DLD1 (cell line): ENCODE measurements around the gene ACSL5.
"Not testable (repeated sequence)": the region's sequence is repeated elsewhere in the genome, so short reads cannot be mapped to it uniquely, and the experiment has no call there.

Experiments used
- in situ Hi-C: cut with HindIII; loops from 2 replicates; pipeline ENCODE4 v1.10.0; 2017; ENCODE audit warnings: low sequenced_read_pairs

ACSL5 gene

DNA sequence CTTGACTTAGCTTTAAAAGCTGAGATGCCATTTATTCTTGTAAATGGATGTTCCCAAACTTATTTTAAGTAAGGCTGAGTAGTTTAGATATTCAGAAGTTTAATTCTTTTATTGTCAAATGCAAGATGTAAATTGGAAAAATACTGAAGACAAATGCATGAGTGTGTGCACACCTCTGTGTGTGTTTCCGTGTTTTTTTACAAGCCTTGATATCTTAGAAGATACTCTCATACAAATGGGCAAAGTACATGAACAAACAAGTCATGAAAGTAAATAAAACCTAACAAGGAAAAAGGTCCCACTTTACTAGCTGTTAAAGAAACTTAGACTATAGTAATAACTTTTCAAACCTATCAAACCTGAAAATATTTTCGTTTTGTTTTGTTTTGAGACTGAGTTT is 29.0 kb downstream of the ACSL5 start:
- in situ Hi-C loops = no loop called here

DNA sequence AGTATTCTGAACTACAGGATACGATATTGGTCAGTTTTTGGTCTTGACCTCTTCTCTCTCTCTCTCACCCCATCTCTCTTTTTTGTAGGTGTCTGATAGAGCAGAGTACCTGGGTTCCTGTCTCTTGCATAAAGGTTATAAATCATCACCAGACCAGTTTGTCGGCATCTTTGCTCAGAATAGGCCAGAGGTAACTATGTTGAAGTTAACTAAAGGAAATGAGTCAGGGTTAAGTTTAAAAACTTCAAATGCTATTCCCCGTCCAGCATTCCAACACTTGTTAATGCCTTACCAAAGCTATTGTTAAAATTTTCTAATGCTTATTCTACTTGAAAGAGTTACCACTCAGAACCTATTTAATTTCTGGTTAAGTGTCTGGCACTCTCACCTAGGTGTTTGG is 30.7 kb downstream of the ACSL5 start:
- in situ Hi-C loops = no loop called here

GRCh38 chr10:112406806-112407205 is 32.9 kb downstream of the ACSL5 start:
- in situ Hi-C loops = not testable (repeated sequence)

DNA sequence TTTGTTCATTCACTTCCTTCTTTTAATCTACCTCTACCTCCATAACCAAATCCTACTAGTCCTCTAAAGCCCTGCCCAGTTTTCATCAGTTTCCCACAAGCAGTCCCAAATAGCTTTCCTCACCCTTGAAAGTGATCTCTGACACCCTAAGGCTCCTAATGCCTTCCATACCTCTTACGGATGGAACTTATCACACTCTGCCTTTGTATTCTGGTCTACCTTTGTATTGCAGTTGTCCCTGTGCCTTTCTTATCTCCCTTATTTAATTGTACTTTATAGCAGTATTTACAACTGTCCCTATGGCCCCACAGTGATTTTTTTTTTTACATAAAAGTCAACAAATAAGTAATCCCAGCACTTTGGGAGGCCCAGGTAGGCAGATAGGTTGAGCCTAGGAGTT is 33.8 kb downstream of the ACSL5 start:
- in situ Hi-C loops = no loop called here

- in situ Hi-C loops = no loop called here
Measured at GRCh38 chr10:112409299-112409698, 35.4 kb downstream of the ACSL5 start.

DNA sequence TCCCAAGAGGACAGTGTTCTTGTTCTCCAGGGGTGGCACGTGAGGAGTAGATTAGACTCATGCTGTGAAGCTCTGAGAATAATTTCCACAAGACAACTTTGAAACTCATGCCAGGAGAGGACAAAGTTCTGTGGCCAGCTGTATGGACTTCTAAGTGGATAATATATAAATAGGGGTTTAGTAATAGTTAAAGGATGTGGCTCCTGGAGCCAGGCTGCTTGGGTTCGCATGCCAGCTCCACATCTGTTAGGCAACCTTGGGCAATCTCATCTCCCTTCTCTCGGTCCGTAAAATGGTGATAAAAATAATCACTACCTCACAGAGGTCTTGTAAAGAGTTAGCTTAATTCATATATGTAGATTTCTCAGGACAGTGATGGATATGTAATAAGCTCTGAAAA is 35.8 kb downstream of the ACSL5 start:
- in situ Hi-C loops = no loop called here

DNA sequence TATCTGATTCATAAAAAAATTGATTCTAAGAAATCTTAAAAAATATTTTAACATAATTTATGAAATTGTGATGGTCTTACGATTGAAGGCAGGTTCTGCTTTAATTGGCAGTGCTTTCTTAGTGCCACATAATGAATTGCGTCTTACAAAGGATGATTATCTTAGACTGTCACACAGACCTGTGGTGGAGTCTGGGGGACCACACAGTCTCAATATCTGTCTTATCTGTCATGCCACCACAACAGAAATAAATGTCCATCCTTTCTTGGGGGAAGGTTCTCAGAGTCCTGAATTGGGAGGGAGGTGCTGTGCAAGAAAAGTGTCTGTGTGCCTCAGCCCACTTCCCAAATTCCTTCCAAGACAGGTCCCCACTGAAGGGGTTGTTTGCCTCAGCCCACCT is 38.8 kb downstream of the ACSL5 start:
- in situ Hi-C loops = no loop called here

DNA sequence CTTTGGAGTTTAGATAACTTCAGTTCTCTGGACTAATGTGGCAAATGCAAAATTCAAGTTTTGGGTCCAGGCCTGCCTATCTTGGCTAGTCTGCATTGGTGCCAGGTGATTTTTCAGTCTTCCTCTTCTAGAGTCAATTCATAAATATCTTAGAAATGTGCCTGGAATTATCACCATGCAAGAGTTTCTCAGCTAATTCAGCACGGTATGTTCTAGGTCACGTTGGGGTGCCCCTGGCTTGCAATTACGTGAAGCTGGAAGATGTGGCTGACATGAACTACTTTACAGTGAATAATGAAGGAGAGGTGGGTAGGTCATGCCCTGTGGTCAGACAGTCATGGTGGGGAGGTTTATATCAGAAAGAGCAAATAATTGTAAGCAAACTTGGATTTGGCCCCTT is 47.8 kb downstream of the ACSL5 start:
- in situ Hi-C loops = no loop called here

GRCh38 chr10:112424651-112425050 is 50.7 kb downstream of the ACSL5 start:
- in situ Hi-C loops = loop anchor here (25.0 kb wide), 1 partner anchor 287 kb away; no protein-coding TSS in a partner anchor

- in situ Hi-C loops = loop anchor here (25.0 kb wide), 1 partner anchor 289 kb away; no protein-coding TSS in a partner anchor
Measured at GRCh38 chr10:112426111-112426510, 52.2 kb downstream of the ACSL5 start.

GRCh38 chr10:112429147-112429546 is 55.2 kb downstream of the ACSL5 start:
- in situ Hi-C loops = loop anchor here (25.0 kb wide), 1 partner anchor 292 kb away; no protein-coding TSS in a partner anchor

GRCh38 chr10:112429654-112430230 is 55.8 kb downstream of the ACSL5 start:
- in situ Hi-C loops = loop anchor here (25.0 kb wide), 1 partner anchor 292 kb away; no protein-coding TSS in a partner anchor

DNA sequence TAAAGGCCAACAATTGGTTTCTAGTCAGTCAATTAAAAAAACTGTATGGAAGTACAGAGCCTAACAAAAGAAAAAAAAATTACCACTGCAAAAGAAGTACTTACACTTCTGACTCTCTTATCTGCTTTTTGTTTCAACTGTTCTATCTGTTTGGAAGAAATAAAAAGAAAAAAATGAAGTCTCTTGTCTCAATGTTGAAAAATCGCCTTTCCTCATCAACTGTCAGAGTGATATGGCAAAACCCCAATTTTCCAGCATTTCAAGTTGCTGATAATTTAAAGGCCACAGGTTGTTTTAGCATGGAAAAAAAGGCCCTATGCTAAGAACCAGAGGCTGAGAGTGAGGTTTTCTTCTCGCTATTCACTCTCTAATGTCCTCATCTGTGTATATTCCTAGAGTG is 59.2 kb downstream of the ACSL5 start:
- in situ Hi-C loops = loop anchor here (25.0 kb wide), 1 partner anchor 296 kb away; no protein-coding TSS in a partner anchor

GRCh38 chr10:112434988-112435619 is 61.2 kb downstream of the ACSL5 start:
- in situ Hi-C loops = loop anchor here (25.0 kb wide), 1 partner anchor 298 kb away; no protein-coding TSS in a partner anchor

- in situ Hi-C loops = loop anchor here (25.0 kb wide), 1 partner anchor 301 kb away; no protein-coding TSS in a partner anchor
Measured at GRCh38 chr10:112438356-112438755, 64.4 kb downstream of the ACSL5 start.

DNA sequence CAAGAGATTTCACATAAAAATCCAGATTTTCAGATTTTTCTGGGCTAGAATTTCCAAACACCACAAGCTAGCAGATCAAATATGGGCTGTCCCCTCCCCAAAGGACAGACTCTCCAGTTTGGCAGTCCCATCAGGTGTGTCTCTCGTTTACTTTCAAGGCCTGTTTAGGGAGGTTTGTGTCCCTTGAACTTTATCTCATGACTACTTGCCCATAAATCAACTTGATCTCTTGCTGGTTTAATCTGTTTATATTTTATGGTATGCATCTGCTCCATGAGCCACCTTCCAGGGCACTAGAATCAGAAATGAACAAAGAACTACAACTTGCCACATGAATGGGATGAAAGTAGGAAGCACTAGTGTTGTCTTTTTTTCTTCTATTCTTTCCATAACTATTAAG is 67.6 kb downstream of the ACSL5 start:
- in situ Hi-C loops = loop anchor here (25.0 kb wide), 1 partner anchor 304 kb away; no protein-coding TSS in a partner anchor

- in situ Hi-C loops = loop anchor here (25.0 kb wide), 1 partner anchor 305 kb away; no protein-coding TSS in a partner anchor
Measured at GRCh38 chr10:112442063-112442462, 68.1 kb downstream of the ACSL5 start.

- in situ Hi-C loops = loop anchor here (25.0 kb wide), 1 partner anchor 309 kb away; no protein-coding TSS in a partner anchor
Measured at GRCh38 chr10:112446055-112446854, 72.3 kb downstream of the ACSL5 start.

DNA sequence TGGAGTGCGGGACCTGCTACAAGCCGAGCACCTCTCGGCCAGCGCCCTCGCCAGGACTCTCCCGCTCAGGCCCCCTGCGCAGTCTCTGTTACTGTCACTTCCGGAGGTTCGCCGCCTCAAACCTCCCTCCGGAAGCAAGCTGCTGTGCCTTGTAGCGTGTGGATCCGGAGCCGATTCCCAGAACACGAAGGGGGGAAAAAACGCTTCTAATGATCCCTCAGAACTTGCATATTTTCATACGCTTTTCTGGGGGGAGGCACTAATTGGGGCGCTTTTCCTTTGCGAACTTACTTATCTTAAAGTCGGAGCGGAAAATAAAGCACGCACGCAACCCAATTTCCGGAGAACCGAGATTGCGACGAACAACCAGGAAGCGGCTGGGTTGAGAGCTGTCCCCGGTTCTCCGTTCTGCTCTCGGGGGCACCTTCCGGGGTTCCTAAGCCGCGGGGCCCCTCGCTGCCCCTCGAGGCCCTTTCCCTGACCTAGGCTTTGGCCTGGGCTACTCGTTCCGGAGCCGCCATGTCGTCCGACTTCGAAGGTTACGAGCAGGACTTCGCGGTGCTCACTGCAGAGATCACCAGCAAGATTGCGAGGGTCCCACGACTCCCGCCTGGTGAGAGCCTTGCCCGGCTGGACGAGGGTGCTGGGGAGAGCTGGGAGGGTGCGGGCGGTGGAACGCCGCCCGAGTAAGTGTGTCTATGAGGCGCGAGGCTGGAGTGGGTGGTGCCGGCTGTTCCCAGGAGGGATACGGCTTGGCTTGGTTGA is 73.1 kb downstream of the ACSL5 start, which contains the start of the genes VTI1A and ZDHHC6:
Gene VTI1A, plus strand, starts transcription at position 361 of the 765 bp plus-strand sequence. Its CDS starts 159 bp downstream, at position 520.
Gene ZDHHC6, minus strand, starts transcription at position 60 of the 765 bp plus-strand sequence. CDS start 1,478 bp downstream, outside the sequence.
- in situ Hi-C loops = loop anchor here (25.0 kb wide), 1 partner anchor 310 kb away; no protein-coding TSS in a partner anchor

DNA sequence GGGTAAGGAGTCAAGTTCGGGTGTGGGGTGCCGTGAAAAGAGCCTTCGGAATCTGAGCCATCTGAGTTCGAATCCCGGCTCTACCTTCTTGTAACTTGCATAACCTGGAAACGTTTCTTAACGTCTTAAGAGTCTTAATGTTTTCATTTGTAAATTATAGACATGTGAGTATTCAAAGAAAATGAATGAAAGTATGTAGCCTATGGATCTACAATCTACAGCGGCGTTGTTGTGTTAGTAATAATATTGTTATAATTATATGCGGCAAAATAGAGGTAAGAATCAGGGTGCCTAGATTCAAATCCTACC is 73.7 kb downstream of the ACSL5 start:
- in situ Hi-C loops = loop anchor here (25.0 kb wide), 1 partner anchor 310 kb away; no protein-coding TSS in a partner anchor
